ENCODE data around the gene TIPRL.

DNA sequence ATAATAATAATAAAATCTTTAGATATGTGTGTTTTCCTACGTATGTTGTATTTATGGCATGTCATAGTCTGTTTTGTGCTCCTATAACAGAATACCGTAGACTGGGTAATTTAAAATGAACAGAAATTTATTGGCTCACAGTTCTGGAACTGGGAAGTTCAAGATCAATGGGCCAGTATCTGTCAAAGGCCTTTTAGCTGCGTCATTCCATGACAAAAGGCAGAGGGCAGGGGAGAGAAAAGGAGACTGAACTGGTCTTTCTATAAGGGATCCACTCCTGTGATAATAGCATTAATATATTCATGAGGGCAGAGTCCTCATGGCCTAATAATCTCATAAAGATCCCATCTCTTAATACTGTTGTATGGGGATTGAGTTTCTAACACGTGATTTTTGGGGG is 39.9 kb downstream of the TIPRL start:
- TF ChIP-seq EZH2 (IDR thresholded peaks at IDR 0.05; ENCODE audit: borderline replicate concordance, low read length): no peak
- TF ChIP-seq, protein P1, sequence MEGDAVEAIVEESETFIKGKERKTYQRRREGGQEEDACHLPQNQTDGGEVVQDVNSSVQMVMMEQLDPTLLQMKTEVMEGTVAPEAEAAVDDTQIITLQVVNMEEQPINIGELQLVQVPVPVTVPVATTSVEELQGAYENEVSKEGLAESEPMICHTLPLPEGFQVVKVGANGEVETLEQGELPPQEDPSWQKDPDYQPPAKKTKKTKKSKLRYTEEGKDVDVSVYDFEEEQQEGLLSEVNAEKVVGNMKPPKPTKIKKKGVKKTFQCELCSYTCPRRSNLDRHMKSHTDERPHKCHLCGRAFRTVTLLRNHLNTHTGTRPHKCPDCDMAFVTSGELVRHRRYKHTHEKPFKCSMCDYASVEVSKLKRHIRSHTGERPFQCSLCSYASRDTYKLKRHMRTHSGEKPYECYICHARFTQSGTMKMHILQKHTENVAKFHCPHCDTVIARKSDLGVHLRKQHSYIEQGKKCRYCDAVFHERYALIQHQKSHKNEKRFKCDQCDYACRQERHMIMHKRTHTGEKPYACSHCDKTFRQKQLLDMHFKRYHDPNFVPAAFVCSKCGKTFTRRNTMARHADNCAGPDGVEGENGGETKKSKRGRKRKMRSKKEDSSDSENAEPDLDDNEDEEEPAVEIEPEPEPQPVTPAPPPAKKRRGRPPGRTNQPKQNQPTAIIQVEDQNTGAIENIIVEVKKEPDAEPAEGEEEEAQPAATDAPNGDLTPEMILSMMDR (conservative IDR thresholded peaks at IDR 0.05 in 1 of 2, IDR thresholded peaks at IDR 0.05 in 1 of 2; ENCODE audit: extremely low read depth in 1 of 2, insufficient read depth in 1 of 2, low read depth in 1 of 2, low read length in 2 of 2): no peak
